Measurements from ENCODE around the gene PPP1R7.

Gene PPP1R7

GRCh38 chr2:241121008-241121407 is 29.3 kb upstream of the PPP1R7 start:
- DNase-seq: no peak

- no peak for DNase-seq
These were observed 27.8 kb upstream of the PPP1R7 start for GRCh38 chr2:241122376-241123002.

- DNase-seq: no peak
These were observed 26.3 kb upstream of the PPP1R7 start for GRCh38 chr2:241123816-241124536.

GRCh38 chr2:241125626-241126025 is 24.6 kb upstream of the PPP1R7 start:
- DNase-seq: no peak

GRCh38 chr2:241126201-241126611 is 24.1 kb upstream of the PPP1R7 start:
- no peak for DNase-seq

- no peak for DNase-seq
These were observed 23.5 kb upstream of the PPP1R7 start for GRCh38 chr2:241126771-241127202.

GRCh38 chr2:241128266-241128665 is 22.0 kb upstream of the PPP1R7 start:
- no peak for DNase-seq

GRCh38 chr2:241129086-241129871 is 21.0 kb upstream of the PPP1R7 start:
- DNase-seq: no peak

- no peak for DNase-seq
These were observed 20.0 kb upstream of the PPP1R7 start for GRCh38 chr2:241130316-241130715.

- no peak for DNase-seq
These were observed 18.7 kb upstream of the PPP1R7 start for GRCh38 chr2:241131531-241131930.

GRCh38 chr2:241132538-241133435 is 17.5 kb upstream of the PPP1R7 start:
- DNase-seq: no peak

GRCh38 chr2:241133436-241133820 is 16.8 kb upstream of the PPP1R7 start:
- no peak for DNase-seq

GRCh38 chr2:241134711-241135110 is 15.6 kb upstream of the PPP1R7 start:
- no peak for DNase-seq

GRCh38 chr2:241135737-241136136 is 14.5 kb upstream of the PPP1R7 start:
- DNase-seq: no peak

- DNase-seq: no peak
These were observed 14.1 kb upstream of the PPP1R7 start for GRCh38 chr2:241136191-241136590.

- no peak for DNase-seq
These were observed 13.5 kb upstream of the PPP1R7 start for GRCh38 chr2:241136661-241137260.

GRCh38 chr2:241137276-241138190 is 12.7 kb upstream of the PPP1R7 start:
- no peak for DNase-seq

GRCh38 chr2:241138471-241138870 is 11.8 kb upstream of the PPP1R7 start:
- no peak for DNase-seq

GRCh38 chr2:241139531-241140444 is 10.5 kb upstream of the PPP1R7 start:
- no peak for DNase-seq

GRCh38 chr2:241140445-241140840 is 9.8 kb upstream of the PPP1R7 start:
- no peak for DNase-seq
